HepG2 (cell line): ENCODE data around the gene EFNA4. TPM values are rescaled to one million over a fixed set of nuclear protein-coding genes. Genes with fewer than 3 reads are reported as not detected.

ENCODE experiments used
- EP300 ChIP-seq, 3 experiments: sonication (generic) in 1 of 3; formaldehyde crosslinking in 1 of 3; IDR thresholded peaks; 2 replicates each; pipeline versions ENCODE4 v1.5.1 to v1.6.1; 2011 to 2020; ENCODE audit warnings: low read depth in 2 of 3, low read length in 2 of 3, borderline replicate concordance in 1 of 3, improper control_type of control experiment in 1 of 3, mild to moderate bottlenecking in 1 of 3, missing genetic modification reagents in 1 of 3, moderate library complexity in 1 of 3
- FOXO1 ChIP-seq: sonication (generic); formaldehyde crosslinking; IDR thresholded peaks from 2 replicates; pipeline ENCODE4 v1.4.0; 2020; ENCODE audit warnings: missing genetic modification reagents
- GATA4 ChIP-seq: sonication (generic); IDR thresholded peaks from 2 replicates; pipeline ENCODE4 v1.6.1; 2016; ENCODE audit warnings: antibody characterized with exemption, low read depth, borderline replicate concordance
- KLF9 ChIP-seq: IDR thresholded peaks from 2 replicates; pipeline ENCODE4 v1.6.1; 2016; ENCODE audit warnings: low read depth
- MBD4 ChIP-seq: IDR thresholded peaks from 2 replicates; pipeline ENCODE4 v1.6.1; 2012; ENCODE audit warnings: low read length, inconsistent platforms, borderline replicate concordance
- MTF1 ChIP-seq: sonication (generic); formaldehyde crosslinking; IDR thresholded peaks from 2 replicates; pipeline ENCODE4 v1.5.0; 2020; ENCODE audit warnings: missing genetic modification reagents
- MYC ChIP-seq: sonication (generic); formaldehyde crosslinking; IDR thresholded peaks from 2 replicates; pipeline ENCODE4 v1.9.0; 2021; ENCODE audit warnings: missing genetic modification reagents, borderline replicate concordance
- TMF1 ChIP-seq: sonication (generic); formaldehyde crosslinking; IDR thresholded peaks from 2 replicates; pipeline ENCODE4 v1.8.1; 2022; ENCODE audit warnings: low read depth, missing genetic modification reagents
- TRIM24 ChIP-seq: sonication (generic); formaldehyde crosslinking; IDR thresholded peaks from 2 replicates; pipeline ENCODE4 v1.8.0; 2022; ENCODE audit warnings: mild to moderate bottlenecking, missing genetic modification reagents
- TSC22D2 ChIP-seq: sonication (generic); formaldehyde crosslinking; IDR thresholded peaks from 2 replicates; pipeline ENCODE4 v1.5.1; 2020; ENCODE audit warnings: missing genetic modification reagents, mild to moderate bottlenecking, borderline replicate concordance
- ZBTB46 ChIP-seq: sonication (generic); formaldehyde crosslinking; IDR thresholded peaks from 2 replicates; pipeline ENCODE4 v1.4.0; 2020; ENCODE audit warnings: mild to moderate bottlenecking, missing genetic modification reagents, borderline replicate concordance
- ZFP41 ChIP-seq: sonication (generic); formaldehyde crosslinking; IDR thresholded peaks from 2 replicates; pipeline ENCODE4 v1.4.0; 2020; ENCODE audit warnings: mild to moderate bottlenecking, missing genetic modification reagents, borderline replicate concordance
- ZFP90 ChIP-seq: sonication (generic); formaldehyde crosslinking; IDR thresholded peaks from 2 replicates; pipeline ENCODE4 v1.8.0; 2022; ENCODE audit warnings: missing genetic modification reagents, mild to moderate bottlenecking, inconsistent platforms, borderline replicate concordance
- ZNF430 ChIP-seq: sonication (generic); formaldehyde crosslinking; IDR thresholded peaks from 2 replicates; pipeline ENCODE4 v1.9.0; 2021; ENCODE audit warnings: mild to moderate bottlenecking, missing genetic modification reagents
- ZNF547 ChIP-seq: sonication (generic); formaldehyde crosslinking; IDR thresholded peaks from 2 replicates; pipeline ENCODE4 v1.5.1; 2020; ENCODE audit warnings: mild to moderate bottlenecking, missing genetic modification reagents
- ZNF75D ChIP-seq: sonication (generic); formaldehyde crosslinking; IDR thresholded peaks from 2 replicates; pipeline ENCODE4 v1.8.1; 2023; ENCODE audit warnings: missing genetic modification reagents, mild to moderate bottlenecking, borderline replicate concordance
- ZNF891 ChIP-seq: sonication (generic); formaldehyde crosslinking; IDR thresholded peaks from 2 replicates; pipeline ENCODE4 v1.5.0; 2020; ENCODE audit warnings: mild to moderate bottlenecking, missing genetic modification reagents
- polyA plus RNA-seq, 8 experiments: library from polyadenylated mRNA; depleted of rRNA in 3 of 8; stranded (reverse) in 7 of 8; unstranded in 1 of 8; fragments of >200 nt; fragmentation: Illumina TruSeq in 4 of 8; extraction: Trizol in 4 of 8; gene quantifications; 2 replicates each; pipeline versions ENCODE4 v1.2.1 to v1.2.3, GENCODE V29; 2011 to 2016; ENCODE audit warnings: low read depth in 4 of 8, missing spikeins in 1 of 8, mixed read lengths in 1 of 8; ENCODE audit not compliant: insufficient read depth in 1 of 8
- total RNA-seq, 5 experiments: library from RNA; depleted of rRNA; stranded (reverse); fragments of >200 nt; fragmentation: Illumina TruSeq; extraction: Trizol; gene quantifications; 2 replicates each; pipeline ENCODE4 v1.2.3, GENCODE V29; 2016; ENCODE audit warnings: low read depth in 1 of 5
- TF ChIP-seq, protein P1 (sequence below): sonication (generic); formaldehyde crosslinking; IDR thresholded peaks from 2 replicates; pipeline ENCODE4 v1.5.0; 2020; ENCODE audit warnings: mild to moderate bottlenecking, missing genetic modification reagents
- TF ChIP-seq, protein P2 (sequence below): sonication (generic); formaldehyde crosslinking; IDR thresholded peaks from 2 replicates; pipeline ENCODE4 v1.4.0; 2020; ENCODE audit warnings: missing genetic modification reagents

Gene EFNA4
- total and polyA plus RNA-seq, 2 of the 13 experiments (the other 11 are each of a cell fraction or from before 2014, with no cell fraction given): 12.0 to 17.2 TPM

DNA sequence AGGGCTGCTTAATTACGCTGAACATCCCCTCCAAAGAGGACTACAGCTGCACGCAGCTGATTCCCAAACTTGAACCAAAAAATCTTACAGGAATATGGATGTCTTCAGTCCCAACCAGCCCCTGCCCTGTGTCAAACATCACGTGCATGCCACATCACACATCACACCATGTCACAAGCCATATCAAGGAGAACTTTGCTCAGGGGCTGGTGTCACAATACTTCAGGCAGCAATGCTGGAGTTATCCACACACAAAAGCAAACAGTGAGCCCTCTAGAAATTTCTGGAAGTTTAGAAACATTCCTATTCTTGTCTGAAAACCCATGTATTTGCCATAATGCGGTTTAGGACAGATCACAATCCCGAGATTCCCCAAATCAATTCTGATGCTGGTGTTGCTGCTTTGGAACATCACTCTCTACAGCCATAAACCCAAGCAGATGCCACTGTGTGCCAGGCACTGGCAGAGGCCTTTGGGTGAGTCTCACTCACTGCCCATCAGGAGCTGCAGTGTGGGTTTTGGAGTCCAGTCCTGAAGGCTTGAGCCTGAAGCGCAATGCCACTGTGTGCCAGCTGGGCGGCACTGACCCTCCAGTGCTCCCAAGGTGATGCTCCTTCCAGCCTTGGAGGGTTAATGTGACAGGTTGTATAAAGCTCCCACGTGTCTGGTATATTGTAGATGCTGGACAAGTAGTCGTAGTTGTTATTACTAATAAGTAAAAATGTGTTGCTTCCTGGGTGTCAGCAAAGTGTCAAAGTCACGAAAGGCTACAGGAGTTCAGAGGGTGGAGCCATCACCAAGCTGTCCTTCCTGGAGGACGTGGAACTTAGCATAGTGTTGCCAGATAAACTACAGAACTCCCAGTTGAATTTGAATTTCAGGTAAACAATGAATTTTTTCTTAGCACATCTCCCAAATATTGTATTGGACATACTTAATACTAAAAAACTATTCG is 44.0 kb downstream of the EFNA4 start (continued):
- no peak for TF ChIP-seq ZBTB46 (CRISPR knock-in tag)
- TF ChIP-seq TRIM24: 0 out of 2 replicates have a peak, but pooled peaks have one; percentile 36
- TF ChIP-seq, protein P1, sequence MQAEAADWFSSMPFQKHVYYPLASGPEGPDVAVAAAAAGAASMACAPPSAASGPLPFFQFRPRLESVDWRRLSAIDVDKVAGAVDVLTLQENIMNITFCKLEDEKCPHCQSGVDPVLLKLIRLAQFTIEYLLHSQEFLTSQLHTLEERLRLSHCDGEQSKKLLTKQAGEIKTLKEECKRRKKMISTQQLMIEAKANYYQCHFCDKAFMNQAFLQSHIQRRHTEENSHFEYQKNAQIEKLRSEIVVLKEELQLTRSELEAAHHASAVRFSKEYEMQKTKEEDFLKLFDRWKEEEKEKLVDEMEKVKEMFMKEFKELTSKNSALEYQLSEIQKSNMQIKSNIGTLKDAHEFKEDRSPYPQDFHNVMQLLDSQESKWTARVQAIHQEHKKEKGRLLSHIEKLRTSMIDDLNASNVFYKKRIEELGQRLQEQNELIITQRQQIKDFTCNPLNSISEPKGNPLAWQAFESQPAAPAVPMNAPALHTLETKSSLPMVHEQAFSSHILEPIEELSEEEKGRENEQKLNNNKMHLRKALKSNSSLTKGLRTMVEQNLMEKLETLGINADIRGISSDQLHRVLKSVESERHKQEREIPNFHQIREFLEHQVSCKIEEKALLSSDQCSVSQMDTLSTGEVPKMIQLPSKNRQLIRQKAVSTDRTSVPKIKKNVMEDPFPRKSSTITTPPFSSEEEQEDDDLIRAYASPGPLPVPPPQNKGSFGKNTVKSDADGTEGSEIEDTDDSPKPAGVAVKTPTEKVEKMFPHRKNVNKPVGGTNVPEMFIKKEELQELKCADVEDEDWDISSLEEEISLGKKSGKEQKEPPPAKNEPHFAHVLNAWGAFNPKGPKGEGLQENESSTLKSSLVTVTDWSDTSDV (CRISPR knock-in tag): no peak
- TF ChIP-seq ZNF891 (CRISPR knock-in tag): no peak; the same call in 1 of the 2 replicates
- peak; percentile 49 to 78; a peak in 3 of 4 replicates for TF ChIP-seq EP300 (IDR thresholded peaks at IDR 0.05; ENCODE audit: low read depth in 2 of 2, low read length in 2 of 2)
- 0 out of 2 replicates have a peak, but pooled peaks have one; percentile 42 for TF ChIP-seq EP300 (CRISPR knock-in tag; IDR thresholded peaks at IDR 0.05; ENCODE audit: borderline replicate concordance)
- no peak for TF ChIP-seq ZNF75D
- TF ChIP-seq ZFP90: peak; percentile 26; the same call in 1 of the 2 replicates
- 0 out of 2 replicates have a peak, but pooled peaks have one; percentile 27 for TF ChIP-seq MYC (CRISPR knock-in tag)
- no peak for TF ChIP-seq KLF9
- TF ChIP-seq TMF1 (CRISPR knock-in tag): no peak
- no peak for TF ChIP-seq GATA4
- TF ChIP-seq, protein P2, sequence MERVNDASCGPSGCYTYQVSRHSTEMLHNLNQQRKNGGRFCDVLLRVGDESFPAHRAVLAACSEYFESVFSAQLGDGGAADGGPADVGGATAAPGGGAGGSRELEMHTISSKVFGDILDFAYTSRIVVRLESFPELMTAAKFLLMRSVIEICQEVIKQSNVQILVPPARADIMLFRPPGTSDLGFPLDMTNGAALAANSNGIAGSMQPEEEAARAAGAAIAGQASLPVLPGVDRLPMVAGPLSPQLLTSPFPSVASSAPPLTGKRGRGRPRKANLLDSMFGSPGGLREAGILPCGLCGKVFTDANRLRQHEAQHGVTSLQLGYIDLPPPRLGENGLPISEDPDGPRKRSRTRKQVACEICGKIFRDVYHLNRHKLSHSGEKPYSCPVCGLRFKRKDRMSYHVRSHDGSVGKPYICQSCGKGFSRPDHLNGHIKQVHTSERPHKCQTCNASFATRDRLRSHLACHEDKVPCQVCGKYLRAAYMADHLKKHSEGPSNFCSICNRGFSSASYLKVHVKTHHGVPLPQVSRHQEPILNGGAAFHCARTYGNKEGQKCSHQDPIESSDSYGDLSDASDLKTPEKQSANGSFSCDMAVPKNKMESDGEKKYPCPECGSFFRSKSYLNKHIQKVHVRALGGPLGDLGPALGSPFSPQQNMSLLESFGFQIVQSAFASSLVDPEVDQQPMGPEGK (CRISPR knock-in tag): peak; percentile 46
- no peak for TF ChIP-seq TSC22D2 (CRISPR knock-in tag)
- TF ChIP-seq ZNF547 (CRISPR knock-in tag): no peak
- TF ChIP-seq MTF1 (CRISPR knock-in tag): no peak
- TF ChIP-seq ZFP41 (CRISPR knock-in tag): no peak
- TF ChIP-seq ZNF430 (CRISPR knock-in tag): 0 out of 2 replicates have a peak, but pooled peaks have one; percentile 38
- no peak for TF ChIP-seq MBD4
- TF ChIP-seq FOXO1: peak; percentile 30; the same call in 1 of the 2 replicates
